ENCODE data around the gene CCL19. TPM values are rescaled to one million over a fixed set of nuclear protein-coding genes. Genes with fewer than 3 reads are reported as not detected.
"Not testable (repeated sequence)": the region's sequence is repeated elsewhere in the genome, so short reads cannot be mapped to it uniquely, and the experiment has no call there.

CCL19 gene
- polyA plus RNA-seq, 1 experiment = not detected

DNA sequence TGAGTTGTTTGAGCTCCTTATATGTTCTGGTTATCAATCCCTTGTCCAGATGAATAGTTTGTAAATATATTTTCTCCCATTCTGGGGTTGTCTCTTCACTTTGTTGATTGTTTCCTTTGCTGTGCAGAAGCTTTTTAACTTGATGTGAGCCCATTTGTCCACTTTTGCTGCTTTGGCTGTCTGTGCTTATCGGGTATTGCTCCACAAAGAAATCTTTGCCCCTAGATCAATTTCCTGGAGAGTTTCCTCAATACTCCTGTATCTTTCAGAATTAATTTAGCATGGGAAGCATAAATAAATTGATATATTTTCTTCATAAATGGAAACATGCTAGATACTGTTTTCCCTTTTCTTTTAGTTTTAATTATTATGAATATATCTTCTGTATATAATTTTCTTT, 41.4 kb upstream of the CCL19 start:
- no peak overlapping the region for H3K27ac ChIP-seq (ENCODE audit: low read depth, low read length)
- CTCF ChIA-PET = interaction anchor here (1.6 kb wide), 1 partner anchor 30 kb away, joined by 4 read pairs; no protein-coding TSS in a partner anchor
- POLR2A ChIA-PET = no interaction called here
- TF ChIP-seq, protein P1, sequence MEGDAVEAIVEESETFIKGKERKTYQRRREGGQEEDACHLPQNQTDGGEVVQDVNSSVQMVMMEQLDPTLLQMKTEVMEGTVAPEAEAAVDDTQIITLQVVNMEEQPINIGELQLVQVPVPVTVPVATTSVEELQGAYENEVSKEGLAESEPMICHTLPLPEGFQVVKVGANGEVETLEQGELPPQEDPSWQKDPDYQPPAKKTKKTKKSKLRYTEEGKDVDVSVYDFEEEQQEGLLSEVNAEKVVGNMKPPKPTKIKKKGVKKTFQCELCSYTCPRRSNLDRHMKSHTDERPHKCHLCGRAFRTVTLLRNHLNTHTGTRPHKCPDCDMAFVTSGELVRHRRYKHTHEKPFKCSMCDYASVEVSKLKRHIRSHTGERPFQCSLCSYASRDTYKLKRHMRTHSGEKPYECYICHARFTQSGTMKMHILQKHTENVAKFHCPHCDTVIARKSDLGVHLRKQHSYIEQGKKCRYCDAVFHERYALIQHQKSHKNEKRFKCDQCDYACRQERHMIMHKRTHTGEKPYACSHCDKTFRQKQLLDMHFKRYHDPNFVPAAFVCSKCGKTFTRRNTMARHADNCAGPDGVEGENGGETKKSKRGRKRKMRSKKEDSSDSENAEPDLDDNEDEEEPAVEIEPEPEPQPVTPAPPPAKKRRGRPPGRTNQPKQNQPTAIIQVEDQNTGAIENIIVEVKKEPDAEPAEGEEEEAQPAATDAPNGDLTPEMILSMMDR (IDR thresholded peaks at IDR 0.05; ENCODE audit: low read depth, low read length) = no peak
- no peaks in the 10 kb centered on the region for H3K9me3 ChIP-seq (ENCODE audit: control insufficient read depth, insufficient read depth, low read length)
- H3K4me3 ChIP-seq (ENCODE audit: low read depth, low read length) = no peak overlapping the region
- H3K27me3 ChIP-seq (ENCODE audit: control insufficient read depth, insufficient read depth, low read length) = peaks cover 10% of the 10 kb centered on the region
- DNase-seq (ENCODE audit: low read depth, low spot score) = no peak

DNA sequence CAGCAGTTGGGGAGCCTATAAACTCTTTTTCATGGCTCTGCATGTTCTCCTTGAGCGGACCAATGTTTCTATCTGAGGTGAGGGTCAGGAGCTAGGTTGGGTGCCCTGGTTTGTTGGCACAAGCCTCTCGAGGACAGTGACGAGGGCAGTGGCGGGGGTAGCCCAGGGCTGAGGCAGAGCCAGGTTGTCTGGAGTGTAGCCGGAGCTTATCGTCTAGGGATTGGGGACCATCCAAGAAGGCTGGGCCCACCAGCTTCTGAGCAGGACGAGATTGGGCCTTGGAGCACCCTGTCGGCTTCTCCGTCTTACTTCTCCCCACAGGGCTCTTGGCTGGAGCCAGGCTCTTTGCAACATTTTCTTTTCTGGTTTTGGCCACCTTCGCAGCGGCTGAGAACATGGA, 32.1 kb upstream of the CCL19 start:
- POLR2A ChIA-PET = no interaction called here
- Histone ChIP-seq H3K27ac (ENCODE audit: low read depth, low read length) (no peak overlapping the region), H3K27me3 (ENCODE audit: control insufficient read depth, insufficient read depth, low read length) (peaks cover 7% of the 10 kb centered on the region), H3K4me3 (ENCODE audit: low read depth, low read length) (no peak overlapping the region), H3K9me3 (ENCODE audit: control insufficient read depth, insufficient read depth, low read length) (no peaks in the 10 kb centered on the region)
- CTCF ChIA-PET = interaction anchor here (1.1 kb wide), 1 partner anchor 37 kb away, joined by 3 read pairs; no protein-coding TSS in a partner anchor
- TF ChIP-seq, protein P1 (IDR thresholded peaks at IDR 0.05; ENCODE audit: low read depth, low read length) = no peak
- no peak for DNase-seq (ENCODE audit: low read depth, low spot score)

DNA sequence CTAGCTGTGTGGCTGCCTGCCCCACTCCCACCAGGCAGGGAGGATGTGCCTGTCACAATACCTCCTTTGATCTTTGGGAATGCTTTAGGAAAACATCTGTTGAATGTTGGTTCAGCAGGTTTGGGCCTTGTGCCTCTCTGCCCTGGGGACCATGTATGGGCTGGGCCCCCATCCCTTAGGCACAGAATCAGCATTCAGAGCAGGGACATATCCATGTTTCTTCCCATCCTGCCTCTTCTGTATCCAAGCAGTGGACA, 28.6 kb upstream of the CCL19 start:
- POLR2A ChIA-PET; H3K4me3 ChIP-seq (ENCODE audit: low read depth, low read length): not testable (repeated sequence)

DNA sequence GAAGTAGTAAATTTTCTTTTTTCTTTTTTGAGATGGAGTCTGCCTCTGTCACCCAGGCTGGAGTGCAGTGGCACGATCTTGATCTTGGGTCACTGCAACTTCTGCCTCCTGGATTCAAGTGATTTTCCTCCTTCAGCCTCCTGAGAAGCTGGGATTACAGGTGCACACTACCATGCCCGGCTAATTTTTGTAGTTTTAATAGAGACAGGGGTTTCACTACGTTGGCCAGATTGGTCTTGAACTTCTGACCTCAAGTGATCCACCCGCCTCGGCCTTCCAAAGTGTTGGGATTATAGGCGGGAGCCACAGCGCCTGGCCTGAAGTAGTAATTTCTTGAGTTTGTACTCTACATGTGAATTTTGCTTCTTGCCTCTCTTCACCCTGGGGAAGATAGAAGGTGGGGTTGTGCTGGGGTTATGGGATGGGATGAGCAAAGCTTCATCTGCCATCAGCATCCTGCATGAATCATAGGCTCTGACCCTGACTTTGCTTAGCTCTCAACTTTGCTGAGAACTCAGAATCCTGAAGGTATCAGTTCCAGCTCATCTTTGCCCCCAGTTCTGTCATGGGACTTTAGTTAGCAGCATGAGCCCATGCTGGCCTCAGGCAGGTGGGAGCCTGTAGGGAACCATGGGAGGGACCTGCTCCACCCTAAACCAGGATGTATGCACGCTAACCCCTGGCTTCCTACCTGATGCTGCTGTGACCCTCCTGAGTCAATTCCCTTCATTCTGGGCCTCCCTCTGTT, 28.1 kb upstream of the CCL19 start:
- H3K27ac ChIP-seq (ENCODE audit: low read depth, low read length) = no peak overlapping the region
- H3K4me3 ChIP-seq (ENCODE audit: low read depth, low read length) = no peak overlapping the region
- CTCF ChIA-PET = no interaction called here
- TF ChIP-seq, protein P1 (IDR thresholded peaks at IDR 0.05; ENCODE audit: low read depth, low read length) = no peak
- POLR2A ChIA-PET = no interaction called here
- DNase-seq (ENCODE audit: low read depth, low spot score) = no peak
- no peaks in the 10 kb centered on the region for H3K9me3 ChIP-seq (ENCODE audit: control insufficient read depth, insufficient read depth, low read length)
- H3K27me3 ChIP-seq (ENCODE audit: control insufficient read depth, insufficient read depth, low read length) = peaks cover 19% of the 10 kb centered on the region

More for the DNA sequence above, 28.6 kb upstream of the CCL19 start:
- H3K27ac ChIP-seq (ENCODE audit: low read depth, low read length); H3K9me3 ChIP-seq (ENCODE audit: control insufficient read depth, insufficient read depth, low read length); CTCF ChIA-PET; DNase-seq (ENCODE audit: low read depth, low spot score): not testable (repeated sequence)
- peaks cover 17% of the 10 kb centered on the region for H3K27me3 ChIP-seq (ENCODE audit: control insufficient read depth, insufficient read depth, low read length)

DNA sequence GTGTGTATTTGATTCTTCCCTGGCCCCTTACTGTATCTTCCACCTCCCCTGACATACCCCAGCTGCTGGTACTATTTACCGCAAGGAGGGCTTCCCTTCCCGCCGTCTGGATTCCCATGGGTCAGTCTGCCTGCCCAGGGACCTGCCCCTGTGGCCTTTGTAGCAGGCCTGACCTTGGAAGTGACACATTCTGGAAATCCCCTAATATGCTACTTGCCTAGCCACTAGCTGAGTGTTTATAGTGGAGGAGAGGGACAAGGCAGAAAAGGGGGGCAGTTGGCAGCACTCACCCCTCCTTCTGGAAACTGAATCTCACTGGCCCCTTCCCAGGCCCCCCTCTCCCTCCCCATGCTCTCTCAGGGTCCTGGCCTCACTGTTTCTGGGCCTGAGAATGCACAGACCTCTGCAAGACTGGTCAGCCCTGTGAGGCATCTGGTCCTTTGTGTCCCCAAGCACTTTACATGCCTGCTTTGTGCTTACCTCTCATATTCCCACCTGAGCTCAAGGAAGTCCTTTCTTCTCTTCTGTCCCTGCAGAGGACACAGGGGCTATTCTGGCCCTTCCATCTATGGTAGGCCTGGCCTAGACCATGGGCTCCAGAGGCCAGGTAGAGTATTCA, 27.0 kb upstream of the CCL19 start:
- POLR2A ChIA-PET = no interaction called here
- Histone ChIP-seq H3K9me3 (ENCODE audit: control insufficient read depth, insufficient read depth, low read length) (no peaks in the 10 kb centered on the region), H3K27me3 (ENCODE audit: control insufficient read depth, insufficient read depth, low read length) (peaks cover 23% of the 10 kb centered on the region), H3K4me3 (ENCODE audit: low read depth, low read length) (no peak overlapping the region), H3K27ac (ENCODE audit: low read depth, low read length) (no peak overlapping the region)
- TF ChIP-seq, protein P1 (IDR thresholded peaks at IDR 0.05; ENCODE audit: low read depth, low read length) = no peak
- CTCF ChIA-PET = interaction anchor here (1.0 to 1.8 kb wide), 2 partner anchors 16 to 17 kb away, joined by 3 to 6 read pairs; no protein-coding TSS in a partner anchor
- DNase-seq (ENCODE audit: low read depth, low spot score) = no peak

Measured in AG04450 (cell line).